LNCAP (cell line): Measurements from ENCODE around the gene GTSE1.

ENCODE experiments used
- TF ChIP-seq, protein P1 (sequence below): fragments of 450-650 bp; IDR thresholded peaks from 2 replicates; pipeline ENCODE4 v1.5.1; 2017; ENCODE audit warnings: mild to moderate bottlenecking

GTSE1 gene

DNA sequence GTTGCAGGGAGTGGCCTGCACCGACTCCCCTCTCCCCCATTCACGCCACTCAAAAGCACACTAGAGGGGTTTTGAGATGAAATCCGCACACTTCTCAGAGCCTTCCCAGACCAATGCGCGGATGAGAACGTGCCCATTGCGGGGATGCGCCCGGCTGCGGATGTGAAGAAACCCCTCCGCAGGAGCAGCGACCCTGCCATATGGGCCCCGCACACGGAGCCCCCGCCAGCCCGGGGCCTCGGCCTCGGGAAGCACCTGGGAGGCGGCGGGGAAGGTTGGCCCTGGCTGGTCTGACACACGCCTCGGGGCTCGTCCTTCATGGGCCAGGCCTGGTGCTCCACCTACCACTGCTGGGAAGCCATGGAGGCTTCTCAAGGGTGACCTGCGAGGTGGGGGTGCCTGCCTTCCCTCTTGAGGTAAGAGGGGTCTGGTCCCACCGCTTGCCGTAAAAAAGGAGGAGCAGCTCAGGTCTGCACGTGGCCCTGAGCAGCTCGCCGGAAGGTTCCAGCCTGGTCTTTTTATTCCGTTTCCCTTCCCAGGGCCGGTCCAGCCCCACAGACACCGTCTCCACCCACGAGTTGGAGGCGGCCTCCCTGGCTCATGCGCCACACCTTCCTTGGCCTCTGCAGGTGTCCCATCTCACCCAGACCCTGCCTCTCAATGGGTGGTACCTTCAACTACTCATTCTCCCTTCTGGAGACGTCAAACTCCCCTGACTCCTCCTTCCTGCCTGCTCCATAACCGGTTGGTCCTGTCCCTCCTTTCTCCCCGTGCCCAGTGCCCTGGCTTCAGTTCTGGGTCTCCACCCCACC lies 78.2 kb downstream of the GTSE1 start:
- TF ChIP-seq, protein P1, sequence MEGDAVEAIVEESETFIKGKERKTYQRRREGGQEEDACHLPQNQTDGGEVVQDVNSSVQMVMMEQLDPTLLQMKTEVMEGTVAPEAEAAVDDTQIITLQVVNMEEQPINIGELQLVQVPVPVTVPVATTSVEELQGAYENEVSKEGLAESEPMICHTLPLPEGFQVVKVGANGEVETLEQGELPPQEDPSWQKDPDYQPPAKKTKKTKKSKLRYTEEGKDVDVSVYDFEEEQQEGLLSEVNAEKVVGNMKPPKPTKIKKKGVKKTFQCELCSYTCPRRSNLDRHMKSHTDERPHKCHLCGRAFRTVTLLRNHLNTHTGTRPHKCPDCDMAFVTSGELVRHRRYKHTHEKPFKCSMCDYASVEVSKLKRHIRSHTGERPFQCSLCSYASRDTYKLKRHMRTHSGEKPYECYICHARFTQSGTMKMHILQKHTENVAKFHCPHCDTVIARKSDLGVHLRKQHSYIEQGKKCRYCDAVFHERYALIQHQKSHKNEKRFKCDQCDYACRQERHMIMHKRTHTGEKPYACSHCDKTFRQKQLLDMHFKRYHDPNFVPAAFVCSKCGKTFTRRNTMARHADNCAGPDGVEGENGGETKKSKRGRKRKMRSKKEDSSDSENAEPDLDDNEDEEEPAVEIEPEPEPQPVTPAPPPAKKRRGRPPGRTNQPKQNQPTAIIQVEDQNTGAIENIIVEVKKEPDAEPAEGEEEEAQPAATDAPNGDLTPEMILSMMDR = no peak

DNA sequence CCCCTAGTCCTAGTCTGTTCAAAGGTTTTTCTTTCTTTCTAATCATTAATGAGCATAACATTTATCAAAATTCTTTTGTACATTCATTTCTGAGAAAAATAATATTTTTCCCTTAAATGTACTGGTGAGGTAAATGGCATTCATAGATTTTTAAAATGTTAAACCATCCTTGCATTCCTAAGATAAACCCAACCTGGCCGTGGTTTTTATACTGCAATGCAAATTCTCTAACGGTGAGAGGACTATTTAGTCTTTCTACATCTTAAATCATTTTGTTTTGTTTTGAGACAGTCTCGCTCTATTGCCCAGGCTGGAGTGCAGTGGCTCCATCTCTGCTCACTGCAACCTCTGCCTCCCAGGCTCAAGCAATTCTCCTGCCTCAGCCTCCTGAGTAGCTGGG lies 79.4 kb downstream of the GTSE1 start:
- TF ChIP-seq, protein P1 = no peak

DNA sequence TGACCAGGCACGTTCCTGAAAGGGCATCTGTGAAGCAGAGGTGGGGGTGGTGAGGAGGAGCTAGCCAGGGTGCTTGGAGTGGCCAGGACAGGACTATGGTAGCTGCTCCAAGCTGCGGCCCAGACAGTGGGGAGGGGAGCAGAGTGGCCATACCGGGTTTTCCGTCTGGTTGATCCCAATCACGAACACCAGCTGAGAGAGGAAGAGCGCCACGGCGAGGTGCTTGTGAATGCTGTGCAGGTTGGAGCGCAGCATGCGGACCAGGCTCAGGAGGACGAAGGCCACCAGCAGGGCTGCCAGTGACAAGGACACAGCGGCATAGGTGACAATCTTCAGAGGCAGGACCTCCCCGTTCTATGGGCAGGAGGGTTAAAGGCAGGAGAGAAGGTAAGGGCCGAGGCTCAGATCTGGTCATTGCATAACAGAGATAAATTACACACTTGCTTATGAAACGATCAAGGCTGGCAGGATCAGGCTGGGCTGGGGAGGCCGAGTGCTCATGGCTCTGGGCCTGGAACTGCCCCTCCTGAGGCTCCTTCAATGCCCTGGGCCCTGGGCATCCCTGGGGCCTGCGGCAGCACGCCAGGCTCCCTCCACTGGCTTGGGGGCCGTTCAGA lies 80.3 kb downstream of the GTSE1 start:
- TF ChIP-seq, protein P1 = no peak

DNA sequence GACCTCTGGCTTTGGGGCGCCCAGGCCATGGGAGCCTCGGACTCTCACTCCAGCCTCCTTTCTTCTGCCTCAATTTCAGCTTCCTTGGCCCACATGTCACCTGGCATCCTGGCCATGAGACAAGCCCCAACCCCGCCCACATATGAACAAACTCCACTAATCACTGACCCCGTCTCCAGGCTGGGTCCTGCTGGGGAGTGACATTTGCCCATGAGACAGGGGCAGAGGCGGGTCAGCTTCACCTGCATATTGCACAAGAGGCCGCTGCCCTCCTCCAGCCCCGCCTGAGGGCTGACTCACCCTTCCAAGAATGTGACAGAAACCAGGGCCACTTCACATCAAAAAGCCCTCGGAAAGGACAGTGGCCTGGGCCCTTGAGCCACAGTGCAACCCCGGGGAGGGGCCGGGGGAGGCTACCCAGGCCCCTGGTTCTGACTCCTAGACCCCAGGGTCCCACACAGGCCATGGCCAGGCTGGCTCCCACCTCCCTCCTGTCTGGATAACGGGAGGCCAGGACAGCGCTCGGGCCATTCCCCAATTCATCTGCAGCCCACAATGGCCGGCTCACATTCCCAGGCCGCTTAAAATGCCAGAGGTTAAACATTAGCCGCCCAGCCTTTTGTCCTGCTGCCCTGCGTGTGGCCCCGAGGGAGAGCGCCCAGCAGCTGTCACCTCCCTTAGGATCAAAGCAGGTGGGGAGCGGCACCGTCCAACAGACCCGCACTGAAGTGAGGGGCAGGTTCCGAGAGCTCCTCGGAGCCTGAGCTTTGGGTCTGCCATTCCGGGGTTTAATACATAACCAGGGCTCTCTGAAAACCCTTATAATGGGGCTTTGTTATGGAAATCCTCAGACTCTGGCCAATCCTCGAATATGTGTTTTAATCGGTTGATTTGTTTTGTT lies 81.1 kb downstream of the GTSE1 start:
- TF ChIP-seq, protein P1 = no peak

DNA sequence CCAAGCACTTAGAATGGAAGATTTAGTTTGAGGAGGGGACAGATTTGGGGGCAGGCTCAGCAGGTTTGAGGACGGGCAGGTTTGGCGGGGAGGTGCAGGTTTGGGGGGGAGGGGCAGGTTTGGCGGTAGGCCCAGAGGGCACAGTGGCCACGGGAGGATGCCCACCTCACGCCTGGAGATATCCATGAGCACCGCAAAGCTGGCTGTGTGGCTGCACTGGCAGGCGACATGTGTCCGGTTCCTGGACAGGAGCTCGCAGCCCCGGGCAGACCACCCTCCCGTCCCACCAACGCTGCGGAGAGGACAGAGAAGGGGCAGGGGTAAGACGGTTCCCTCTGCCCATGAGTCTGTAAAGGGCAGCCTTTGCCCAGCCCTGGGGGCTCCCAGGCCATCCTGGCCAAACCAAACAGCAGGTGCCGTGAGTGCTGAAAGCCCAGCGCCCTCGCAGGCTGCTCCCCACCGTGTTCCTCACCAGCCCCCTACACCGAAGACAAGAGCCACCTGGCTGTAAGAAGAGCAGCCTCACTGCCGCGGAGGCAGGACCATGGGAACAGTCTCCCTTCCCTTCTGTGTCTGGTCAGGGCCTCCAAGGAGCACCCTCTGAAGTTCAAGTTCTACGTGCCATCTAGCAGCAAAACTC lies 81.9 kb downstream of the GTSE1 start:
- TF ChIP-seq, protein P1 = no peak

DNA sequence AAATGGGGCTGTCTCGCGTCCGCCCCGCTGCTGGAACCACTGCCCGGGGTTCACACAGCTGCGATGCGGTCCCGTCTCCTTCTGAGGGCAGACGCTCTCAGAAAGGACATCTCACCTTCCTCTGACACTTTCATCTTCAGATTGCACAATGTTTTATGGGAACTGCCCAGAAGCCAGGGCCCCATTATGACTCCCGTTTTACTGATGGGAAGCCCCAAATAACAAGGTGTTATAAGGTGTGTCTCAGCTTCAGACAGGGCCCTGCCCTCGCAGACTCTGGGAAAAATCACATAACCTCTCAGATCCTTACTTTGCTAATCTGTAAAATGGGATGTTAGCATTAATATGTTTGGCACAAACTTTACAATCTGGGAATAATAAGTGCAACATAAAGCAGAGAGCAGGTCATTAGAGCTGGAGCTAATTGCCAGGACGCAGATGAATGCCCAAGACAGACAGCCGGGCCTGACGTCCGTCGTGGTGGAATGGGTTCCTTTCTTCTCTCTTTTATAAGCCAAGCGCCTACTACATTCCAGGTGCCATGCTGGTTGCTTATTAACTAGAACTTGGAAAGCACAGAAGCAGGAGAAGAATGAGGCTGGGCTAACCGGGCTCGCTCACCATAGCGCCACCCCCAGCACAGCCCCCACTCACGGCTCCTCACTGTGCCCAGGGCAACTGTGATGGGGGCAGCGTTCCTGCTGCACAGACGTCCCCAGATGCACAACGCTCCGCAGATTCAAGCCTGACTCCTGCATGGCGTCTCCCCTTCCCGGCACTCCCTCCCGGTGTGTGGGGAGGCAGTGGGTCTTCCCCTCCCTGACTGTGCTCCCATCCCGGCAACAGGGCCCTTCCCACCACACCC lies 82.6 kb downstream of the GTSE1 start:
- TF ChIP-seq, protein P1 = no peak
